ENCODE data around the gene BEST4.
"Not testable (repeated sequence)": the region's sequence is repeated elsewhere in the genome, so short reads cannot be mapped to it uniquely, and the experiment has no call there.

The BEST4 gene

GRCh38 chr1:44819608-44820327 is 31.8 kb upstream of the BEST4 start:
- peak; percentile 91 for DNase-seq (ENCODE audit: low spot score)

DNA sequence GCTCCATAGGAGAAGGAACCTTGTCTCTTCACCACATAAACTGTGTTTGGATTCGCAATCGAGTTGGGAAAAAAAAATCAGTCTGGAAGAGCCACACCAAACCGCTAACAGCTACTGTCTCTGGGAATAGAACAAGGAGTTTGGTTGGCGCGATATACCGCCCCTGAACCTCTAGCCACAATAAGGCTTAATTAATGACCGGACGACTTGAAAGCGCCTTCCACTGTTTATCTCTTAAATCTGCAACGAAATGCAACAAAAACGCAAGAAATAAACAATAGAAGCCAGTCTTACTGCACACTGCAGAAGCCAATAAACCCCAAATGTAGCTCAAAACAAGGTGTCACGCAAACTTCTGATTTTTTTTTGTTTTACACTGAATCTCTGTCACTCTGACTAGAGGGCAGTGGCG is 31.2 kb upstream of the BEST4 start:
- DNase-seq (ENCODE audit: low spot score), result no peak

DNA sequence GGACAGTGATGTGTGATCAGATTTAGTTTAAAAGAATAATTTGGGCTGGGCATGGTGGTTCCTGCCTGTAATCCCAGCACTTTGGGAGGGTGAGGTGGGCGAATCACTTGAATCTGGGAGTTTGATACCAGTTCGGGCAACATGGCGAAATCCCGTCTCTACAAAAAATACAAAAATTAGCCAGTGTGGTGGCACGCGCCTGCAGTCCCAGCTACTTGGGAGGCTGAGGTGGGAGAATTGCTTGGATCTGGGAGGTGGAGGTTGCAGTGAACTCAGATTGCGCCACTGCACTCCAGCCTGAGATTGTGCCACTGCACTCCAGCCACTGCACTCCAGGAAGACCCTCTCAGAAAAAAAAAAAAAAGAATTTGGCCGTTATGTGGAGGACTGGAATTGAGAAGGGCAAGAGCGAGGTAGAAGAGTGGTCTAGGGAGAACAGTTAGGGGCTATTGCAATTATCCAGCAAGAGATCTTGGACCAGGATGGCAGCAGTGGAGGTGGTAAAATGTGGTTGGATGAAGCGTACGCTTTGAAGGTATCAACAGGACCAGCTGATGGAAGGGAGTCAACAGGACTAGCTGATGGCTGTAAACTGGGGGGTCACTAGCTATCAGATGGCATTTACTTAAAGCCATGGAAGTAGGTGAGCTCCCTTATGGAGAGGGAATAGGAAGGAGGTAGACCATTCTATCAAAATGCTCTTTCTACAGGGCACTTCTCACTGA is 30.0 kb upstream of the BEST4 start:
- no peak for DNase-seq (ENCODE audit: low spot score)

DNA sequence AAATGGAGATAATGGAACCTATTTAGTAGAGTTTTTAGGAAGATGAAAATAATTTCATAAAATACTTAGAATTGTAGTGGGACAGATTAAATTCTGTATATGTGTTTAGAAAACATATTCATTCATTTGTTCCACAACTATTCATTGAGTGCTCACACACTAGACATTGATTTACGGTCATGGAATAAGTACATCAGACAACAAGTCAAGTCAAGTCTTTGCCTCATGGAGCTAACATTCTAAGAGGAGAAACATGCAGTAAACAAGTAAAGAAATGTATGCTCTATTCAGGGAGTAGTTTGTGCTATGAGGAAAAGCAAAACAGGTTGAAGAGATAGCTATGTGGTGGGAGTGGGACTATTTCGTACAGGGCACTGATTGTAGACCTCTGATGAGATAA is 29.3 kb upstream of the BEST4 start:
- no peak for DNase-seq (ENCODE audit: low spot score)

GRCh38 chr1:44815926-44816325 is 28.0 kb upstream of the BEST4 start:
- DNase-seq (ENCODE audit: low spot score), result not testable (repeated sequence)

DNA sequence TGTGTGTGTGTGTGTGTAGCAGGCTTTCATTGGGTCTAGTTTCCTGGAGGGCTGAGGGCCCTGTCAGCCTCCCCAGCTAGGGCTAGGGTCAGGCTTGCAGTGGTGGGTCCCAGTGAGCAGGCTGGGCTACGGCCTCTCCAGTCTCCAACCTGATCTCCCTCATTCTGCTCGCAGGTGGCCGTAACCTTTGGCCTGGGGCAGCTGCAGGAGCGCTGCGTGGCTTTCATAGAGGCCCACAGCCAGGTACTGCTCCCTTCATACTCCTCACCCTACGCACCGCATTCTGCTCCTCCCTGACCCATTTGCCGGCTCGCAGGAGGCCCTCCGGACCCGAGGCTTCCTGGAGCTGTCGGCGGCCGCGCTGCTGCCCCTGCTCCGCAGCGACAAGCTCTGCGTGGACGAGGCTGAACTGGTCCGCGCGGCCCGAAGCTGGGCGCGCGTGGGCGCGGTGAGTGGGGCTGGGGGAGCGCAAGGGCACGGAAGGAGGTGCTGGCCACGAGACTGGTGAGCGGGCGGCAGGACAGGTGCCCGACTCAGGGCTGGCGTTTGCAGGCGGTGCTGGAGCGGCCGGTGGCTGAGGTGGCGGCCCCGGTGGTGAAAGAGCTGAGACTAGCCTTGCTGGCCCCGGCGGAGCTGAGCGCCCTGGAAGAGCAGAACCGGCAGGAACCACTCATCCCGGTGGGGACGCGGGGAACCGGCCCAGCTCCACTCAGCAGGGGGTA is 25.0 kb upstream of the BEST4 start:
- DNase-seq (ENCODE audit: low spot score), result no peak

DNA sequence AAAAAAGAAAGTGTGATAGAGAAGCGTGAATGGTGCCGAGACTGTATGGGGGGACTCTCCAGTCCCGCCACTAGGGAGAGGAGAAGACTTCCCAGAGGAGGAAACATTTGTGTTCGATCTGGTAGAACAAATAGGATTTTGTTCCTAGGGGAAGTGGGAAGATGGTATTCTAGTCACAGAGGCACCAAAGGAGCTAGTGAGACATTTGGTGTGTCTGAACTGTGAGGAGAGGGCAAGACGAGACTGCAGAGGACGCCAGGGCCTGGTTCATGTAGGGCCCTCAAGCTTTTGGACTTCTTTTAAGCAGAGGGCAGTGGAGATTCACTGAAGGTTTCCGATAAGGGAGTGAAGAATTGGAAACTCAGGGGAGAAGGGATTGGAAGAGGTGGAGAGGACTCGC is 23.3 kb upstream of the BEST4 start:
- no peak for DNase-seq (ENCODE audit: low spot score)

- not testable (repeated sequence) for DNase-seq (ENCODE audit: low spot score)
Observed at GRCh38 chr1:44810762-44811105, 22.8 kb upstream of the BEST4 start.

- DNase-seq (ENCODE audit: low spot score), result no peak
Observed at GRCh38 chr1:44810101-44810761, 22.3 kb upstream of the BEST4 start.

- DNase-seq (ENCODE audit: low spot score), result no peak
Observed at GRCh38 chr1:44808938-44809917, 21.3 kb upstream of the BEST4 start.

DNA sequence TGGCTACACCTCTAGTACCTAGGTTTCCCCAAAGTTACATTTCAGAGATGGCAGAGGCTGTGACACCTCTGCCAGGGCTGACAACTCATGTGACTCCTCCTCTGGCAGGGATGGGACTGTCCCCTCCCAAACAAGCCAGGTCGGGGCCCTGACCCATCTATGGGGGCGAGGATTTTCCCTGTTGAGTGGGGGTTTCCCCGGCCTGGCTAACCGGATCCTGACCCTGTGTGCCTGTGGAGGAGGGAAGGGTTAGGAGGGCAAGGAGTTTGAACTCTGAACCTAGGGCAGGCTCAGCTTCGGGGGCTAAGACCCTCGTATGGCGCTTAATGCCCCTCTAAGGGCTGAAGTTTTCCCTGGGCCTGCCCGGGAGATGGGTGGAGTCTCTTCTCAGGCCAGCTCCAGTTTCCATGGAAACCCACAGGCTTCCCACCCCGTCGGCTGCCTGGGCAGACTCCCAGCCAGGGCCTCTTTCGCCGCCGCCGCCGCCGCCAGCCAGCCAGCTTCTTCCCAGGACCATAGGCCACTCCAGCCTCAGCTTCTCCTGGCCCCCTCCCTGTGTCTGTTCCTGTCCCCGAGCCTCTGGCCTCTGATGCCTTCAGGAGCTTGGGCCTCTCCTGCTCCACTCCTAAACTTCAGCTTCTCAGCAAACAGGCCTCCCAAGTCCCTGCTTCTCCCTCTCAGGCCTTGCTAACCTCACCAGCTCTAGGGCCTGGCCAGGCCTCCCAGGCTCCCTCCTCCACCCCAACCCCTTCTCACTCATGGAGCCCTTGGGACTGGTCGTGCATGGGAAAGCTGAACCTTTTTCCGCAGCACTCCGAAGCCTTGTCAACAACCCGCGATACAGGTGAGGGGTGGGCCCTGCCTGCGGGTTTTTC is 20.3 kb upstream of the BEST4 start, which contains the start of gene BTBD19:
BTBD19 (plus strand) TSS at position 461 of the 875 bp plus-strand sequence; CDS start at position 759, 298 bp downstream.
- DNase-seq (ENCODE audit: low spot score), result no peak

DNA sequence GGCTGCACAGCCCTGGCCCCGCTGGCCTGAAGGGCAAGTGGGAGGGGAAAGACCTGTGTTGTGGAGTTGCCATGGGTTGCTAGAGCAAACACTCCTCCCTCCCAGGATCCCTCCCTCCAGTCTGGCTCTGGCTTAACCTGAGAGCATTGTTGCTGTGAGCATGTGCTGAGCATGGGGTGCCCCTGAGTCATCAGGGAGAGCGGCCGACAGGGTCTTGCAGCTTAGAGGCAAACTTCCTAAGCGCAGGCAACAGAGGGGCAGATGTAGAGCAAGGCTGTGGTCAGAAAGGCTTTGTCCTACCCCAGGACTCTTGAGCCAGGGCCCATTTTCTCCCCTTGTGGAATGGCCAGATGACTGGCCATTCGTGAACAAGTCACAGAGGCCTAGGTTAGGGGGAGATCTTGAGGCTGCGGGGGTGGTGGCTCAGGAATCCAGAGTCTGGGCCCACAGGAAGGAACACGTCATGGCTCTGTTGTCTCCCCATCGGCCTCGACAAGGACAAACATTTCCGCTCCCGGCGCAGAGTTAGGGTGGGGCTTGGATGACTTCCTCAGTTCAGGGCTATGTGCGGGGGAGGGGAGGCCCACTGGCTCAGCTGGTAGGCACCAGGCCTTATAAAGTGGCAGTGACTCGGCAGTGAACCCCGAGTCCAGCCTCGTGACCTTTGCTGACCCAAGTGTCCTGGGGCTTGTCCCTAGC is 19.5 kb upstream of the BEST4 start:
- DNase-seq (ENCODE audit: low spot score), result peak; percentile 100

DNA sequence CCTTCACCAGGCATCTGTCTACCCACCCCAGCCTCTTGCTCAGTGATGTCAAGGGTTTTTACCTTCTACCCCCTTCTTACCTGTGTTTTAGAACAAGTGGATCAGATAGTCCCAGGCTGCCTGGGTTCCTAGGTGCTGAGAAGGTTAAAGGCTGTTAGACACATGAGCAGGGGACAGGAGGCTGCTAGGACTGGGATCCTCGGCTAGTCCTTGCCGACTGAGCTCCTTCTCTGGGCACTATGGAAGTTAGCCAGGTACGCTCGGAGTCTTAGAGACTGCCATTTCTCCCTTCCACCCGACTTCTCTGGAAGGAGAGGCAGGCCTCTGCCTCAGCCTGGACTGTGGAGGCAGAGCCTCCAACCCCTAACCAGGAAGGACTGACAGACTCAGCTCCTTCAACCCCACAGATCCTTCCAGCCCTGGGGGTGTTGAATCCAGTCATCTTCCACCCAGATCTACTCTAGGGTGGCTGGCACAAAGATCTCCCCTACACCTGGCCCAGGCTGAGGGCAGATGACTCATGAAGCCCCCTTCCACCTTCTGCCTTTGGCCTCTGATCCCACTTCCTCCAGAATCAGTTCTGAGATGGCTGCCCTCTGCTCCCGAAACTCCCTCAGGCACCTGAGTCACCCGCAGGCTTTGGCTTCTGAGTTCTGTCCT is 18.9 kb upstream of the BEST4 start, which contains the start of gene DYNLT4:
DYNLT4 (minus strand) TSS at position 648 of the 660 bp plus-strand sequence. CDS start 683 bp downstream, outside the sequence.
- DNase-seq (ENCODE audit: low spot score), result no peak

- no peak for DNase-seq (ENCODE audit: low spot score)
Observed at GRCh38 chr1:44806025-44806703, 18.2 kb upstream of the BEST4 start.

DNA sequence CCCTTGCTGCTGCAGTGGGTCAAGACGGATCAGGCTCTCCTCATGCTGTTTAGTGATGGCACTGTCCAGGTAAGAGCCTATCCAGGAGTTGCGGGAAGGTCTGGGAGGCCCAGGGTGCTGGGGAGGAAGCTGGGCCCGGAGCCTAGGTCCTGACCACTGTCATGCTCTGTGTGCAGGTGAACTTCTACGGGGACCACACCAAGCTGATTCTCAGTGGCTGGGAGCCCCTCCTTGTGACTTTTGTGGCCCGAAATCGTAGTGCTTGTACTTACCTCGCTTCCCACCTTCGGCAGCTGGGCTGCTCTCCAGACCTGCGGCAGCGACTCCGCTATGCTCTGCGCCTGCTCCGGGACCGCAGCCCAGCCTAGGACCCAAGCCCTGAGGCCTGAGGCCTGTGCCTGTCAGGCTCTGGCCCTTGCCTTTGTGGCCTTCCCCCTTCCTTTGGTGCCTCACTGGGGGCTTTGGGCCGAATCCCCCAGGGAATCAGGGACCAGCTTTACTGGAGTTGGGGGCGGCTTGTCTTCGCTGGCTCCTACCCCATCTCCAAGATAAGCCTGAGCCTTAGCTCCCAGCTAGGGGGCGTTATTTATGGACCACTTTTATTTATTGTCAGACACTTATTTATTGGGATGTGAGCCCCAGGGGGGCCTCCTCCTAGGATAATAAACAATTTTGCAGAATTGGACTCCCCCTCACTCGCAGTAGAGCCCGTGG is 17.5 kb upstream of the BEST4 start:
- no peak for DNase-seq (ENCODE audit: low spot score)

DNA sequence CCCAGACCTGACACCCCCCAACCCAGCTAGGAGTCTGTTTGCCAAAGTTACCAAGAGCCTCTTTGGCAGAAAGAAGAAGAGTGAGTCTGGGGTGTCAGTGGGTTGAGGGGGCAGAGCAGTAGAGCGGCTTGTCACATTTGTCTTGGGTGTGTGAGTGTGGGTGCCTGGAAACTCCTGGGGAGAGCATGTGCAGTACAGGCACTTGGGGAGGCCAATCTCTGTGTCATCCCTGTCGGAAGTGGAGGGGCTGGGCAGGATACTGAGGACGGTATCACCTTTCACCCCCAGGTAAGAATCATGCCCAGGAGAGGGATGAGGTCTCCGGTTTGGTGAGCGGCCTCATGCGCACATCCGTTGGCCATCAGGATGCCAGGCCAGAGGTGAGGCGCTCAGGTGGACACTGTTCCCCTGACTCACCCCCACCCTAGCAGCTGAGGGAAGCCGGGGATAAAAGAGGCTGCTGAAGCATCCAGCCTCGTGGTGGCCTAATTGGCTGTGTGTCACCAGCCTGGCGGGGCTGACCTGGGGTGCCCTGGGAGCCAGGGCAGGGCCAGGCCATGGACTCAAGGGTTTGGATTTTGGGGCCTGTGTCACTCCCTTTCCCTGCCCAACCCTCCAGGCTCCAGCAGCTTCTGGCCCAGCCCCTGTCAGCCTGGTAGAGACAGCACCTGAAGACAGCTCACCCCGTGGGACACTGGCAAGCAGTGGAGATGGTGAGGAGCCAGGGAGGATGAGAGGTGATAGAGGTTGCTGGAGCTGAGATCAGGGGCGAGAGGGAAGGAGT is 15.5 kb upstream of the BEST4 start:
- no peak for DNase-seq (ENCODE audit: low spot score)

DNA sequence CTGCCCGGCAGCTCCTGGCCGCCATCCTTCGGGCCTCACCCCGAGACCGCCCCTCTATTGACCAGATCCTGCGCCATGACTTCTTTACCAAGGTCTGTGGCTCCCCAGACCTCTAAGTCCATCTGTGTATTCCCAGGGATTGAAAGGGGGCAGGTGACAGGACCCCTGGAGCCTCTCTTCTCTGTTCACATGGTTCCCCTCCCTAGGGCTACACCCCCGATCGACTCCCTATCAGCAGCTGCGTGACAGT is 15.0 kb upstream of the BEST4 start:
- DNase-seq (ENCODE audit: low spot score), result no peak
